ENCODE results near the gene APOBEC4.

APOBEC4 gene

GRCh38 chr1:183674886-183675285 lies 21.8 kb upstream of the APOBEC4 start:
- ATAC-seq: no peak

- ATAC-seq: no peak
Measured at GRCh38 chr1:183674339-183674738, 21.2 kb upstream of the APOBEC4 start.

GRCh38 chr1:183673605-183674323 lies 20.6 kb upstream of the APOBEC4 start:
- ATAC-seq: no peak

- no peak for ATAC-seq
Measured at GRCh38 chr1:183670169-183670568, 17.1 kb upstream of the APOBEC4 start.

GRCh38 chr1:183656355-183656754 lies 3.2 kb upstream of the APOBEC4 start:
- ATAC-seq: no peak

- peak in 1 of 2 donors; percentile 71 for ATAC-seq
Measured at GRCh38 chr1:183655562-183656075, 2.5 kb upstream of the APOBEC4 start.

GRCh38 chr1:183654706-183655105 lies 1.6 kb upstream of the APOBEC4 start:
- no peak for ATAC-seq

- ATAC-seq: no peak
Measured at GRCh38 chr1:183653876-183654451, 848 bp upstream of the APOBEC4 start.

GRCh38 chr1:183653462-183653794 lies 312 bp upstream of the APOBEC4 start:
- no peak for ATAC-seq

- peak; percentile 81 to 88 for ATAC-seq
Measured at GRCh38 chr1:183652107-183652506, 1.0 kb downstream of the APOBEC4 start.

GRCh38 chr1:183651612-183652011 lies 1.5 kb downstream of the APOBEC4 start:
- no peak for ATAC-seq

- ATAC-seq: no peak
Measured at GRCh38 chr1:183648042-183648441, 5.1 kb downstream of the APOBEC4 start.

- no peak for ATAC-seq
Measured at GRCh38 chr1:183646776-183647175, 6.3 kb downstream of the APOBEC4 start.

- no peak for ATAC-seq
Measured at GRCh38 chr1:183645531-183645930, 7.6 kb downstream of the APOBEC4 start.

- ATAC-seq: no peak
Measured at GRCh38 chr1:183642166-183642565, 10.9 kb downstream of the APOBEC4 start.

- no peak for ATAC-seq
Measured at GRCh38 chr1:183640193-183640592, 12.9 kb downstream of the APOBEC4 start.

GRCh38 chr1:183638649-183639387 lies 14.3 kb downstream of the APOBEC4 start:
- no peak for ATAC-seq

- ATAC-seq: no peak
Measured at GRCh38 chr1:183636783-183637182, 16.3 kb downstream of the APOBEC4 start.

GRCh38 chr1:183636334-183636682 lies 16.8 kb downstream of the APOBEC4 start:
- no peak for ATAC-seq

- peak; percentile 89 to 90 for ATAC-seq
Measured at GRCh38 chr1:183635606-183636333, 17.3 kb downstream of the APOBEC4 start, which contains the start of gene ARPC5. TSS of gene ARPC5 (minus strand) at chr1:183635783. CDS start at chr1:183635659, 124 bp downstream.

GRCh38 chr1:183635099-183635605 lies 18.0 kb downstream of the APOBEC4 start:
- ATAC-seq: peak; percentile 4 to 5

GRCh38 chr1:183634429-183635065 lies 18.6 kb downstream of the APOBEC4 start:
- no peak for ATAC-seq

All from activated CD4-positive, CD25-positive, alpha-beta regulatory T cell treated with anti-CD3 and anti-CD28 coated beads, Interleukin-2, amount 50 U/mL, for 24 hours (primary cell).